ENCODE results near the gene CA14. TPM values are rescaled to one million over a fixed set of nuclear protein-coding genes. Genes with fewer than 3 reads are reported as not detected.
"Not testable (repeated sequence)": the region's sequence is repeated elsewhere in the genome, so short reads cannot be mapped to it uniquely, and the experiment has no call there.

The CA14 gene
- total RNA-seq: not detected in 2 replicates

DNA sequence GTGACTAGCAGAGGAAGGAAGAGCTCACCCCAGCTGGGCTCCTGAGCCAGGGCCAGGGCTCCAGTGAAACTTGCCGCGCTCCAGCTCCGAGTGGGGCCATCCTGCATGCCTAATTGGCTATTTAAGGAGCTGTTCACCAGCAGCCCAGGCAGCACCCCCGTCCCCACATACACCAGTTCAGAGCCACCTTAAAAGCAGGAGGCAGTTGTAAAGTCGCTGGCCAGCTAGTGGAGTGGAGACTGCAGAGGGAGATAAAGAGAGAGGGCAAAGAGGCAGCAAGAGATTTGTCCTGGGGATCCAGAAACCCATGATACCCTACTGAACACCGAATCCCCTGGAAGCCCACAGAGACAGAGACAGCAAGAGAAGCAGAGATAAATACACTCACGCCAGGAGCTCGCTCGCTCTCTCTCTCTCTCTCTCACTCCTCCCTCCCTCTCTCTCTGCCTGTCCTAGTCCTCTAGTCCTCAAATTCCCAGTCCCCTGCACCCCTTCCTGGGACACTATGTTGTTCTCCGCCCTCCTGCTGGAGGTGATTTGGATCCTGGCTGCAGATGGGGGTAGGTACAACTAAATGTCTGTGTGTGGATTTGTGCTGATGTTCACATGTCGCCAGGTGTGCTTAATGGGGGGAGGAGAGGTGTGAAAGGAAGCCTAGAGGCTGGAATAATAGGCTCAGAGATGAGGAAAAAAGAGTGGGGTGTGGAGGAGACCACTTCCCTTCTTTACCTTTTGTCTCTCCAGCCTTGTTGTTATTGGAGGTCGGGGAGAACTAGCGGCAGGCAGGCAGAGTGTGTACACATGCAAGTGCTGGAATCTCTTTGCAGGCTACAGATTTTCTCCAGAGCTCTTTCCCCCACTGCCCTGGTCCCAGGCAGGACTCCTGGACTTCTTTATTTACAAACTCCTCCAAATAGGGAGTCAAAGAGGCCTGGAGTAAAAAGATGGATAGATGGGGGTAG lies at the start of gene CA14:
CA14 (plus strand) TSS at position 151 of the 962 bp plus-strand sequence; CDS start at position 506, 355 bp downstream.
- H3K4me3 ChIP-seq (ENCODE audit: low read depth, low read length): no peak within 1 kb of the TSS
- no peak for DNase-seq (ENCODE audit: low read depth)
- TF ChIP-seq, protein P1, sequence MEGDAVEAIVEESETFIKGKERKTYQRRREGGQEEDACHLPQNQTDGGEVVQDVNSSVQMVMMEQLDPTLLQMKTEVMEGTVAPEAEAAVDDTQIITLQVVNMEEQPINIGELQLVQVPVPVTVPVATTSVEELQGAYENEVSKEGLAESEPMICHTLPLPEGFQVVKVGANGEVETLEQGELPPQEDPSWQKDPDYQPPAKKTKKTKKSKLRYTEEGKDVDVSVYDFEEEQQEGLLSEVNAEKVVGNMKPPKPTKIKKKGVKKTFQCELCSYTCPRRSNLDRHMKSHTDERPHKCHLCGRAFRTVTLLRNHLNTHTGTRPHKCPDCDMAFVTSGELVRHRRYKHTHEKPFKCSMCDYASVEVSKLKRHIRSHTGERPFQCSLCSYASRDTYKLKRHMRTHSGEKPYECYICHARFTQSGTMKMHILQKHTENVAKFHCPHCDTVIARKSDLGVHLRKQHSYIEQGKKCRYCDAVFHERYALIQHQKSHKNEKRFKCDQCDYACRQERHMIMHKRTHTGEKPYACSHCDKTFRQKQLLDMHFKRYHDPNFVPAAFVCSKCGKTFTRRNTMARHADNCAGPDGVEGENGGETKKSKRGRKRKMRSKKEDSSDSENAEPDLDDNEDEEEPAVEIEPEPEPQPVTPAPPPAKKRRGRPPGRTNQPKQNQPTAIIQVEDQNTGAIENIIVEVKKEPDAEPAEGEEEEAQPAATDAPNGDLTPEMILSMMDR (conservative IDR thresholded peaks at IDR 0.05; ENCODE audit: low read depth, low read length): no peak

GRCh38 chr1:150208460-150208859 lies 49.1 kb upstream of the CA14 start:
- not testable (repeated sequence) for H3K4me3 ChIP-seq (ENCODE audit: low read depth, low read length); DNase-seq (ENCODE audit: low read depth)

DNA sequence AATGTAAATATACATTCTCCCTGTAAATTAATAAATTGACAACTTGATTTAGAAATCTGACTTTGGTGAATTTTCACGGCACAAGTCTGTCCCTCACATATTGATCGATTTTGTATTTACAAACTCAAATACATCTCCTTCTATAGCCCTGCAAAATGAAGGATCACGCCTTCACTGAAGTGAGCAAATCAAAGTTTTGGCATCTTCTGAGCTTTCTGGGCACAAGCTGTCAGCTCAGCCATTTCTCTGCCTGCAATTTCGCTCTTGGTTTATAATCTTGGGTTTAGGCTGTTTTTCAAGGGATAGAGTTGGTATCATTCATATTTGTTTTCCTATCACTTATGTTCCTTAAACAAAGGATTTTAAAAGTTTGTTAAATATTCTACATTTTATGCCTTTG lies 47.5 kb upstream of the CA14 start:
- DNase-seq (ENCODE audit: low read depth): no peak
- no peak overlapping the region for H3K4me3 ChIP-seq (ENCODE audit: low read depth, low read length)
- TF ChIP-seq, protein P1 (conservative IDR thresholded peaks at IDR 0.05; ENCODE audit: low read depth, low read length): no peak

- H3K4me3 ChIP-seq (ENCODE audit: low read depth, low read length): no peak overlapping the region
- DNase-seq (ENCODE audit: low read depth): no peak
- TF ChIP-seq, protein P1 (conservative IDR thresholded peaks at IDR 0.05; ENCODE audit: low read depth, low read length): no peak
Observed at GRCh38 chr1:150210706-150211105, 46.9 kb upstream of the CA14 start.

- H3K4me3 ChIP-seq (ENCODE audit: low read depth, low read length): no peak overlapping the region
- no peak for DNase-seq (ENCODE audit: low read depth)
- TF ChIP-seq, protein P1 (conservative IDR thresholded peaks at IDR 0.05; ENCODE audit: low read depth, low read length): no peak
Observed at GRCh38 chr1:150212070-150212469, 45.5 kb upstream of the CA14 start.

DNA sequence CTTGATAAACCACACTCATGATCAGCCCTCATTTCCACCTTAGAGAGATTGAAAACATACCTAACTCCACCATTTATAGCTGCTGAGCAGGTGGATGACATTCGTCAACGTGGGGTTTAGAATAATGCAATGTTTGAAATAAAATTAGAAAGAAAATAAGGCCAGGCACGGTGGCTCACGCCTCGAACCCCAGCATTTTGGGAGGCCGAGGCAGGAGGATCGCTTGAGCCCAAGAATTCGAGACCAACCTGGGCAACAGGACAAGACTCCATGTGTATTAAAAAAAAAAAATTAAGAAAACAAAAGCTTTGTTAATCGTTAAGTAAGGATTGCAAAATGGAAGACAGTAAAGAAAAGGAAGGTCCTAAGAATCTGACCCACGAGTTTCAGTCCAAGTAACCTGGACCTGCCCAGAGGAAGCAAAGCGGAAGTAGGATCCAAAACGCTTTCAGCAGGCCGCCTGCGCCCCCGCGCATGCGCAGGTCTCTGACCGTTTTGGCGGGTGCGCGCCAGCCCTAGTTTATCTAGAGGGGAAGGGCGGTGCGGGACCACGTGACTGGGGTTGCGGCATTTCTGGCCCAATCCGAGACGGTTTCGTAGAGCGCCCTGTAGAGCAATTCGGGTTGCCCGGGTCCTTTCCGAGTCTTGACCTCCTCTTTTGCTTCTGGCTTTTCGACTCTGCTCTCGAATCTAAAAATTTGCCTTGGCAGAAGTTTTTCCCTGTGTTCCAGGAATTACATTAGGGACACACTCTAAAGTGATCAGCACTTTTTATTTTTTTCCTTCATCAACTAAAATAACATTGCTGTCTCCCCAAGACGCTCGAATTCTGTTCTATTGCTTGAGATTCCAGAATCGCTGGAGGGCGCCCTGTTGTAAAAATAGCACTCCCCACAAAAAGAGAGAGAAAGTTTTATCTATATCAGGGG lies 44.1 kb upstream of the CA14 start:
- H3K4me3 ChIP-seq (ENCODE audit: low read depth, low read length): peak overlapping the region; percentile 49
- DNase-seq (ENCODE audit: low read depth): peak; percentile 50
- TF ChIP-seq, protein P1 (conservative IDR thresholded peaks at IDR 0.05; ENCODE audit: low read depth, low read length): peak; percentile 56

DNA sequence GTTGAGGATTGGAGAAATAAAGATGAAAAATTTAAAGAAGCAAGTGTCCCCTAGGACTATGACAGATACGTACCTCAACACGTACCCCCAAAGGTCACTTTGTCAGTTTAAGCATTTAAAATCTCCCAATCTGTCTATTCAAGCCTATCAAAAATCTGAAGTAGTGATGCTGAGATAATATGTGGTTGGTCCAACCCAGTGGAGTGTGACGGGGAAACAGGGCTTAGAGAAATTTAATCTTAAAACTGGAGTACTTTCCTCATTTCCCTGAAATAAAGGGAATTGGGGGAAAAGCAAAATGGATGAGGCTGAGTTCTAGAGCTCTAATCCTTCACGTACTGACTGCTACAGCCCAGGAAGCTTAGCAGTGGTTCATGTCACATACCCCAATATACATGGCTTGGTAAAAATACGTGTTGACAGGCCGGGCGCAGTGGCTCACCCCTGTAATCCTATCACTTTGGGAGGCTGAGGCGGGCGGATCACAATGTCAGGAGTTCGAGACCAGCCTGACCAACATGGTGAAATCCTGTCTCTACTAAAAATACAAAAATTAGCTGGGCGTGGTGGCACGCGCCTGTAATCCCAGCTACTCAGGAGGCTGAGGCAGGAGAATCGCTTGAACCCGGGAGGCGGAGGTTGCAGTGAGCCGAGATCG lies 43.3 kb upstream of the CA14 start:
- H3K4me3 ChIP-seq (ENCODE audit: low read depth, low read length): peak overlapping the region; percentile 49
- DNase-seq (ENCODE audit: low read depth): not testable (repeated sequence)

DNA sequence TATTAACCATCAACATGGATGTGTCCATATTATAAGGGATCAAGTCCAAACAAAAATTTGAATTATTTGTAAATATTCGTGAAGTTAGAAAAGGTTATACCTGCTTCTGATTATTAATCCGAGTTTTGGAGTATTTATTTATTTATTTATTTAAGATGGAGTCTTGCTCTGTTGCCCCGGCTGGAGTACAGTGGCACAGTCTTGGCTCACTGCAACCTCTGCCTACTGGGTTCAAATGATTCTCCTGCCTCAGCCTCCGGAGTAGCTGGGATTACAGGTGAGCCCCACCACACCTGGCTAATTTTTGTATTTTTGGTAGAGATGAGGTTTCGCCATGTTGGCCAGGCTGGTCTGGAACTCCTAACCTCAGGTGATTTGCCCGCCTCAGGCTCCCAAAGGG lies 41.7 kb upstream of the CA14 start:
- not testable (repeated sequence) for H3K4me3 ChIP-seq (ENCODE audit: low read depth, low read length); DNase-seq (ENCODE audit: low read depth)

All from epithelial cell of proximal tubule (primary cell).